Measurements from ENCODE around the gene DTX1. TPM values are rescaled to one million over a fixed set of nuclear protein-coding genes. Genes with fewer than 3 reads are reported as not detected.

Gene DTX1
- total RNA-seq, 1 donor from 2014 or later: 1.7 TPM

DNA sequence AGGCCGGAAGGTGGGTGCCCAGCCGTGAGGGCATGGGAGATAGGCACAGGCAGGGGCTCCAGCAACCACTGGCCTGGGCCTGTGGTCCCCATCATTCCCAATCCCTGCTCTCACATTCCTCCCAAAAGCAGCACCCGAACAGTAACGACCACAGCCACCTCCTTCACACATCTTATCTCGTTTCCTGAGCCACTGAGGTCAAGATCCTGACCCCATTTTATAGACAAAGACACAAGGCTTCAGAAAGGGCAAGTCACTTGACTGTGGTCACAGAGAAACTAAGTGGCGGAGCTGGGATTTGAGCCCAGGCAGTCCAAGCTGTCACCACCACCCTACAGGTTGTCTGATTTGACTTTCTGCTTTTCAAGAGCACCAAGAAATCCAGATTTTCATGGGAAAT is 38.9 kb downstream of the DTX1 start:
- no peak for DNase-seq

DNA sequence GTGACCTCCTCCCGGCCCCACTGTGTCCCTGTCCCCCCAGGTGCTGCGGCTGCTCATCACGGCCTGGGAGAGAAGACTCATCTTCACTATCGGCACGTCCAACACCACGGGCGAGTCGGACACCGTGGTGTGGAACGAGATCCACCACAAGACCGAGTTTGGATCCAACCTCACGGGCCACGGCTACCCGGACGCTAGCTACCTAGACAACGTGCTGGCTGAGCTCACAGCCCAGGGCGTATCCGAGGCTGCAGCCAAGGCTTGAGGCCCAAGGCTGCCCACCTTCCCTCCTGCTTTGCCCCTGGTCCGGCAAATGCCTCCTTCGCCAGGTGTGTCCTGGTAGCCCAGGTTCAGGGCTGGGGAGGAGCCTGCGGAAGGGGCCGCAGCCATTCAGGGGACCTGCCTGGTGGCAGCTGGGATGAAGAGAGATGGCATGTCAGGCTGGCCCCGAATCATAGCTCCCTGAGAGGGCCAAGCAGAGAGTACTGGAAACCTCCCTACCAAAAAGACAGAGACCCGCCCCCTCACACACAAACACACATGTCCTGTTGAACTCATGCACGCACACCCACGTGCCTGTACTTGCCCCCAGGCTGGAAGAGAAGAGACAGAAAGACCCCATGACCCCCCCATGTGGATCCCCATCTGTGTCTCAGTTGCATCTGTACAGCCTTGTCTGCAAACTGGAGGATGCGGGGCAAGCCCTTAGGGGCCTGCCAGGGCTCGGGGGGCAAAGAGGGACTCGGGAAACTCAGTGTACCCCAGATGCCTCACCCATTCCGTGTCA is 40.3 kb downstream of the DTX1 start:
- DNase-seq: no peak

- peak; percentile 15 for DNase-seq
Measured at GRCh38 chr12:113097716-113098440, 41.3 kb downstream of the DTX1 start.

- DNase-seq: peak; percentile 76
Measured at GRCh38 chr12:113098441-113099028, 42.0 kb downstream of the DTX1 start.

GRCh38 chr12:113099364-113099763 is 42.8 kb downstream of the DTX1 start:
- no peak for DNase-seq

DNA sequence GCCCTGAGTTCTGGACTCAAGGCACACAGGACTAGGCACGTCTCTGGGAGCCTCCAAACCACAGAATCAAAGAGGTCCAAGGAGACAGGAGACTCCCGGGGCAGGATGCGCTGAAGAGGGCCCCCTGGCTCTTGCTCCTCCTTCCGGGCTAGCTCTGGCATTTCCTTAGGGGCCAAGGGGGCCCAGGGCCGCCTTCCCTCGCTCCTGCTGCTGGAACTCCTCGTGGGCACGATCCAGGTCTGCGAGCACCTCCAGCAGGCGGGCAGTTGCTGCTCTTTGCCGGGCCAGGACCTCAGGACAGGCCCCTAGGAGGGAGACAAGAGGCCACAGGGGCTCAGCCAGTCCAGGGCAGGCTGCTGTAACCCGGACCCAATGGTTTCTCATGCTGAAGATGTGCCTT is 43.2 kb downstream of the DTX1 start:
- DNase-seq: no peak

DNA sequence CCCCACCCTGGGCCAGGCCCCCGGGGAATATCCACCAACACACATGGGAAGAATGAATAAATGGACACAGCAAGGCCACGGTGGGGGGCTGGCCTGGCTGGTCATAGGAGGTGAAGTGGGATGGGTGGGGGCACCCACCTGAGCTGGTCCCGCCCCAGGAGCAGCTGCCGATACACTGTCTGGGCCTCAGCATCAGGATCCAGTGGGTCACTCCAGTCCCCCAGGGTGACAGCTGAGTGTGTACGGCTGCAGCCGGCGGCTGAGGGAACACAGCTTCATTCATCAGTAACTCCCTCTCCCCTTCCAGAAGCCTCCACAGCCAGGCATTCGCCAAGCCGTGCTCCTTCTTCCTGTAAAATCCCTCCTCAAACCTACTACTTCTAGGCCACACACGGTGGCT is 45.2 kb downstream of the DTX1 start:
- DNase-seq: no peak

GRCh38 chr12:113102811-113103210 is 46.3 kb downstream of the DTX1 start:
- no peak for DNase-seq

GRCh38 chr12:113103756-113104450 is 47.4 kb downstream of the DTX1 start:
- DNase-seq: no peak

DNA sequence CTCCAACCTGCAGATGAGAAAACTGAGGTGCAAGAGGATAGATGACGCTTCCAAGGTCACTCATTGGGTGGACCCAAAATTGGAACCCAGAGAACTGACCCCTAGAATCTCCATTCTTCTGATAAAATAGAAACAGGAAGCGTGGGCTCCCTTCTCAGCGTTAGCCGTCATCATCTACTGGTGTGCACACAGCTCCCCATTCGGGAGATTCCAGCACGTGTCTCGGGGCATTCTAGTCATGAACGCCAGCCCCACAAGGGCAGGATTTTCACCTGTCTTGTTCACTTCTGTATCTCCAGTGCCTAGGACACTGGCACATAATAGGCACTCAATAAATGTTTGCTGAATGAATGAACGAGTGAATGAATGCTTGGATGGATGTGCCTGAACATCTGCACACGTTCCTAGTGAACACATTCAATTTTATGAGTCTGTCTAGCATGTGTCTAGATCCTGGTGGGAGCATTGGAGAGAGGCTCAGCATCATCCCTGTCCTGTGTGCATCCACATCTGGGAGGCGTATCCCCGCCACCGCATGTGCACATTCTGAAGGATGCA is 48.5 kb downstream of the DTX1 start:
- DNase-seq: no peak

DNA sequence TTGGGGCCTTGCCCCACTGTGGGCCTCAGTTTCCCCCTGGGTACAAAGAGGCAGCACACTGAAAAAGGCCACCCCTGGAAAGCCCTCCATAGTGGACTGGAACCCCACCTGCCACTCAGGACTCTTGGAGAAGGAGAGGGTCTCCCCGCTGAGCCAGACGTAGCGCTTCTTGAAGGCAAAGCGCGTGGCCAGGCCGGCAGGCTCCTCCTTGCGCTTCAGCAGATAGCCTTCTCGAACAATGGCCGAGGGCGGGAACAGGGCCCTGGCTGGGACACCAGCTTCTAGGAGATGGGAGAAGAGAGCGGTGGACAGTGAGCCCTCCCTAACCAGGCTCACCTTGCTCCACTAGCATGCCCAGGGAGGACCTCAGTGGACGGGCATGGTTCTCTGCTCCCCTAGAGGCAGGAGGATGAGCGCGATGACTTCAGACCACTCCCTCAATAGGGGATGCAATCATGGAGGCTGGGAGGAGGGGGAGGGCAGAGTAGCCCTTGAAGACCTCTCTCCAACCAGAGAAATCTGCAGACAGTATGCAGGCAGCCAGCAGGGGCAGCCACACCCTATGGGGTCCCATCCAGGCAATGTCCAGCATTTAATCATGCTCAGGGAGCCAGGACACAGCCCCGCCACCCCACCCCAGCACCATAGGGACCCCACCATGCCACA is 49.2 kb downstream of the DTX1 start:
- DNase-seq: no peak

DNA sequence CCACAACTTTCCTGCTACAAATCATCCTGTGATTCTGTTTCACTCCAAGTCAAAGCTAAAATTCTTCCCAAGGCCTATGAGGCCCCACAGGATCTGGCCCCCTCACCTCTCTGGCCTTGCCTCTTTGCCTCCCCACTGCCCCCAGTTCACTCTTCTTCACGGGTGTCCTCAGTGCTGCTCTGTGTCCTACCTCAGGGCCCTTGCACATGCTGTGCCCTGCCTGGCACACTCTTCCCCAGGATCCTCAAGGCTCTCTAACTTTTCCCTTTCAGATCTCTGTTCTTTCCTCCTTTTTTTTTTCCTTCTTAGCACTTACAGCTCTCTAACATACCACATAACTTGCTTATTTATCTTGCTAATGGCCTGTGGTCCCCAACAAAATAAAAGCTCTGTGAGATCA is 49.8 kb downstream of the DTX1 start:
- no peak for DNase-seq

DNA sequence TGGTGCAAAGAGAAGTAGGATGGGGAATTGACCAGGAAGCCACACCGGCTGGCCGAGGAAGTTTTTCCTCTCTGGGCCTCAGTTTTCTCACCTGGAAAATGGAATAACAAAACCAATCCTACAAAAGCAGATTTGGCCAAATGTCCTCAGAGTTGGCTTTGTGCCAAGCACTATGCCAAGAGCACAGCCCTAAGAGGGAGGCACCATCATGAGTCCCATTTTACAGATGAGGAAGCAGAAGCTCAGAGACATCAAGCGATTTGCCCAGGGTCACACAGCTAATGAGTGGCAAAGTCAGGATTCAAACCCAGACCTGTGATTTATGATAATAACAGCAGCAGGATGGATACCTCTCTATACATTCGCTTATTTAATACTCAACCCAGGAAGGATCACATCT is 51.8 kb downstream of the DTX1 start:
- no peak for DNase-seq

DNA sequence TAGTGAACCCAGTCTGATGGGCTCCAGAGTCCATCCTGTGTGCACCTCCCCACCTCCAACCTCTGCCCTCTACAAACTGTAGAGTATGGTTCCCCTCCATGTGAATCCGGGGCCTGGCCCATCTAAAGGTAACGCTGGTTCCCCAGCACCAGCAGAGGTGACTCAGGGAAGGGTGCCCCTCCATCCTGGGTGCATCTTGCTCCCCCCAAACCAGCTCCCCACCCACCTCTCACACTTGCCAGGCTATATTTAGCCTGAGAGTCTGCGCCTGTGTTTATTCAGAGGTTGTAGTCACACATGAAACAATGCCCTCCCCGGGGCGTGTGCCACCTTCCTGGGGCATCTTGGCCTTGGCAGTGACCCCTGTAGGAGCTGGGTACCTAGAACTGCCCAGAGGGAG is 52.8 kb downstream of the DTX1 start:
- DNase-seq: no peak

- DNase-seq: no peak
Measured at GRCh38 chr12:113109872-113110599, 53.5 kb downstream of the DTX1 start.

- DNase-seq: no peak
Measured at GRCh38 chr12:113111247-113111646, 54.7 kb downstream of the DTX1 start.

GRCh38 chr12:113112043-113112899 is 55.7 kb downstream of the DTX1 start:
- no peak for DNase-seq

GRCh38 chr12:113113397-113113796 is 56.9 kb downstream of the DTX1 start:
- no peak for DNase-seq

DNA sequence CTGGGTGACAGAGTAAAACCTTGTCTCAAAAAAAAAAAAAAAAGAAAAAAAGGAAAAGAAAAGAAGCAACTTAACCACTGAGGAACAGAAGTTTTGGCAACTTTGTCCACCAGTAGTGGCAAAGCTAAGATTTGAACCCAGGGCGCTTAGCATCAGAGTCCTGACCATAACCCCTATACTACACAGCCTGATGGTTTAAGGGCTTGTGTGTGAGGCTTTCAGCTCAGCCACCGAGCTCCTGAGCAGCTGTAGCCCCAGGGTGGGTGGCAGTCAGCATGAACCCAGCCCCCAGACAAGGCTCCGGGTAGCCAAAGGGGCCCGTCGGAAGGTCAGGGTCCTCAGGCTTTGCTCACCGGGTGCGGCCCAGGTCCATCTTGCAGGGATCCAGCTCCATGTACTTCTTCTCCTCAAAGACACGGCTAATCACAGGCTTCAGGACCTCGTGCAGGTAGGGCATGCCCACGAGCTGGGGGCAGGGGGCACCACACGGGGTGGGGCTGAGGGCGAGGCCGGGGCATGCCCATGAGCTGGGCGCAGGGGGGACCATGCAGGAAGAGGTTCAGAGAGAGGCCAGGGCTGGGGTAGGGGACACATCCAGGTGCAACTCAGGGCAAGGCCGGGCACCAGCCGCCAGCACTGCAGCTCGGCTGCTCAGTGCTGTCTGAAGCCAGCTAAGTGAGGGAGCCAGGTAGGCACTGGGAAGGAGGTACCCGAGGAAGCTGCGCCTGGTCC is 58.1 kb downstream of the DTX1 start:
- no peak for DNase-seq

Measured in dermis blood vessel endothelial cell (primary cell).